SK-MEL-5 (cell line): ENCODE results near the gene ESYT2. TPM values are rescaled to one million over a fixed set of nuclear protein-coding genes. Genes with fewer than 3 reads are reported as not detected.

ENCODE experiments used
- DNase-seq: peaks from one replicate; pipeline ENCODE4 v3.0.0-alpha.2; 2016; ENCODE audit warnings: low read depth, low spot score
- in situ Hi-C: cut with HindIII; loops from 2 replicates; pipeline ENCODE4 v1.10.0; 2016; ENCODE audit warnings: low sequenced_read_pairs, high pct_unique_total_duplicates, low pct_unique_long_range_greater_than_20kb
- total RNA-seq: library from RNA; depleted of rRNA; stranded (reverse); fragments of >200 nt; shearing (Covaris generic); gene quantifications from 2 replicates; pipeline ENCODE4 v1.2.3, GENCODE V29; 2014

The ESYT2 gene
- total RNA-seq, 1 experiment from 2014 or later, result 97.7 TPM

DNA sequence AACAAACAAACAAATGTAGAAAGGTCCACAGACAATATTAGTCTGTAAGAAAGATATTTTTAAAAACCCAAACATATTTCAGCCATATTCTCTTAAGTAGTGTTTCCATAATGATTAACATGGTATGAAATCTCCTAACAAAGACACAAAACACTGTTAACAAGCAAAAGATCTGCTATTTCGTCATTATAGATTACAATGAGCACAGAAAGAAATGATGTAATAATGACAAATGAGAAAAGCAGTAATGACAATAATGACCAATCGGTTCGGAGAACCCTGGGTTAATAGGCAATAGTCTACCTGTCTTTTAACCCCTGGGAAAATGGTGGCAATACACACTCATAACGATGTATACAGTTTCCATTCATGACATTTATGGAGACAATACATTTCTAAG is 85.2 kb downstream of the ESYT2 start:
- DNase-seq, result no peak

DNA sequence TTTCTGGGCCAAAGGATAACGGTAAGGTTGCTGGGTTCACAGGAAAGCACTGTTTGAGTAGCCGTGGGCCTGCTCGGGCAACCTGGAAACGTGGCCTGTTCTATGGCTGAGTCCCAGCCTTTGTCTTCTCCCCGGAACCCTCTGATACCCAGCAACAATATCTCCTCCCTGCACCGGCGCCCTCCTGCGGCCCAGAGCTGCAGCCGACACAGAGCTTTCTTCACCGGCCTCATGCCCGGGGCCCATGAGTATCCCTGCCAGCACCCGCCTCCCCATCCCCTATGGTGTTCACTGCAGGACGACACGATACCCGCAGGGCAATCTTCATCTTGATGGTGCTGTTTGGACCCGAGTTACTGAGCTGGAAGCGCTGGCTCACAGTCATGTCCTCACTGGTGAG is 86.1 kb downstream of the ESYT2 start:
- in situ Hi-C loops, result no loop called here
- peak; percentile 48 for DNase-seq

More for the DNA sequence above, 85.2 kb downstream of the ESYT2 start:
- in situ Hi-C loops, result no loop called here

DNA sequence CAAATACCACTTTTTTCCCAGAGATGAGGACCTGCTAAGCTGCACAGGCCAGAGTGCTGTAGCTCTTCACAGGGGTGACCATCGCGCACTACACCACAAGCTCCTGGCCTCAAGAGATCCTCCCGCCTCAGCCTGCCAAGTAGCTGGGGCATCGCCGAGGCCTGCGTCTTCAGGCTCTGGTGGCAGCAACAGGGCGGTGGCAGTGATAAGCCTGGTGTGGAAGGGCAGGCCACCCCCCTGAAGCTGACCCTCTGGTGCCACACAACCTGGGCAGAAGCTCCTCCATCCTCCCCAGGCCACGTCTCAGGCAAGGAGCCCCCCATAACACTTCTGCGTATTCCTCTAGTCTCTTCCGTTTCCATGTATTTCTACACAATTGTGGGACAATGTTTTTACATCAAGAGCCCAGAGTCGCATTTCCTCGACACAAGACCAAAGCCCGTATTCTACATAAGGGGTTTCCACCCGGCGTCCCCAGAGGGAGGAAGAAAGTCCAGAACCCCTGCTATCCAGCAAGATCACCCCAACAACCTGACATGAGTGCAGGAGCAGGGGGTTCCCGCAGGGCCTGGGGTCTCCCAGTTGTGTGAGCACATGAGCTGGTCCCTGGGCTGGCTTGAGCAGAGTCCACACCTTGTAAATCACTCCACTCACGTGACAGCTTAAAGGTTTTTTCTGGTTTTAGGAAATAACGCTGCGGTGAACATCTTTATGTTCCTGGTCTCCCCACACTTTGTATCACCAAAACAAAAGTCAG is 87.1 kb downstream of the ESYT2 start:
- no peak for DNase-seq
- in situ Hi-C loops, result no loop called here

DNA sequence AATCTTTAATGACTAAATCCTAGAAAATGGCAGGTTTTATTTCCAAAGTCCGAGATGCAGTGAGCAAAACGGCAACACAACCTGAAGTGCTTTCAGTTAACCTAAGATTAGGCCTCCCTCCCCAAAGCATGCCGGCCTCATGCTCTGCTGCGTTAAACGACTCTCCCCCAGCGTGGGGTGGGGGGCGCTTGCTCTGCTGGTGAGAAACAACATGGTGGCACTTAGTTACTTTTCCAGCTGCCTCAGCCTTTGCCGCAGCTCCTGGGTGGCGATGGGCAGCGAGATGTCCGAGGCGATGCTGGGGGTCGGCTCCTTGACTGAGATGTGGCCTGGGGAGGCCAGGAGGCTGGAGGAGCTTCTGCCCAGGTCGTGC is 88.0 kb downstream of the ESYT2 start:
- in situ Hi-C loops, result no loop called here
- DNase-seq, result no peak

DNA sequence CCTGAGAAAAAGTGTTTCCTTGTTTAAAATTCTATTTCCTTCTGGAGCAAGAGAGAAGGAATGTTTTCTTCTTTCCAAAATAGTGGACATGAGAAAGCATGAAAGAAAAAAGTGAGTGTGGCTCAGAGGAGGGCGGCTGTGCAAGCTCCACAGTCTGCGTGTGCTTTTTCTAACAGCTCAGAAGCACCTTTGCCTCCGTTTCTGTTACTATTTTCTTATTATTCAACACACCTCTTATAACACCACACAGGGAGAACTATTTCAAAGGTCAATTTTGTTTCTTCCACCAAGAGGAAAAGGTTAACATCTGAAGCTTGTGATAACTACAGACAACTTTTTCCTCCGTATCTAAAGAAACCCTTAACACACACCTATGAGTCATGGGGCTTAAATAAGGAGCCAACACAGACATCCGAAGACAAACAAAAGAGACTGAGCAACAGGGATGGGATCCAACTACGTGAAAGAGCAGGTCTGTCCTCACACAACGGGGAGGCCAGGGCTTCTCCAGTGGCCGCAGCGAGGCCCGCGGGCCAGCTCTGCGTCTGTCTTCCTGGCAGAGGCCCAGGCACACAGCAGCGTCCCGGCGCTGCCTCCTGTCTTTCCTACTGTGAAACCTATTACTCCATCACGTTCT is 88.5 kb downstream of the ESYT2 start:
- in situ Hi-C loops, result no loop called here
- no peak for DNase-seq

DNA sequence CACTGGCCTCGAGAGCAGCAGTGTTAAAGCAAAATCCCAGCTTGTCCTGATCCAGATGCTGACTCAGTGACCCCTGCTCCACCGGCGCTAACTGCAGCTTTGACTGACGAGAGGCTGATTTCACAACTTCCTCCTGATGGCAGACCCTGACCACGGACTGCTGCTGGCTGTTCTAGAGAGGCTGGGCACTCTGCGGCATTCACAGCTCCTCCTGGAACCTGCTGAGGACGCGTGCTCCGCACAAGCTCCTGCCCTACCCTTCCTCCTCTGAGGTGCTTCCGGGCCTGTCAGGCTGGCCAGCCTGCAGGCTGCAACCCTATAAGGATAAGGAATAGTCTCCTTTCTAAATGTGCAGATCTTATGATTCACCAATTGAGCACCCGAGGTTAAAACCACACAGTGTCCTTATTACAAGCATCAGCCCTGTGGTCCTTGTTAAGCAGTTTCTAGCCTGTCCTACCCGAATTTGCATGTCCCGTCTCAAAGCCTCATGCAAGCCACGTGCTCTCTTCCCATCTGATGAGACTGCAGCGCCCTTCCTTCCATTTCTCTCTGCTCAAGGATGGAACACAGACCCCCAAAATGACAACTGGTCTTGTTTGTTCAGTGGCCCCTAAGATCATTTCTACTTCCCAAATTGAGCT is 89.2 kb downstream of the ESYT2 start:
- in situ Hi-C loops, result no loop called here
- DNase-seq, result no peak

DNA sequence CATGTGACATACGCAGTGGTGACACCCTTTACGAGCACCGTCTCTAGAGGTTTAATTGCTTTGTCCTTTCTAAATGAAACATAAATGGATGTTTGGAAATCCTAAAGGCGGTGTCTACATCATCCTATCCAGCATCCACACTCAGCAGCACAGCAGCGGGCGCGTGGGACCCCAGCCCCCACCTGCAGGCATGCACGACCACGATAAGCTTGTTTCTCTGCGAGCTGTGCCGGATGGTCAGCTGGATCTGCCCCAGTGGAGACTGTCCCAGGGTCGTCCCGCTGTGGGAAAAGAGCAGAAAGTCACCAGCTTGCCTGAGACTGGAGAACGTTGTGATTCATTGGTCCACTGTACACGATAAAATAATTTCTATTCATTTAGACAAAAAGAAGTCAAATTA is 90.5 kb downstream of the ESYT2 start:
- in situ Hi-C loops, result no loop called here
- no peak for DNase-seq

DNA sequence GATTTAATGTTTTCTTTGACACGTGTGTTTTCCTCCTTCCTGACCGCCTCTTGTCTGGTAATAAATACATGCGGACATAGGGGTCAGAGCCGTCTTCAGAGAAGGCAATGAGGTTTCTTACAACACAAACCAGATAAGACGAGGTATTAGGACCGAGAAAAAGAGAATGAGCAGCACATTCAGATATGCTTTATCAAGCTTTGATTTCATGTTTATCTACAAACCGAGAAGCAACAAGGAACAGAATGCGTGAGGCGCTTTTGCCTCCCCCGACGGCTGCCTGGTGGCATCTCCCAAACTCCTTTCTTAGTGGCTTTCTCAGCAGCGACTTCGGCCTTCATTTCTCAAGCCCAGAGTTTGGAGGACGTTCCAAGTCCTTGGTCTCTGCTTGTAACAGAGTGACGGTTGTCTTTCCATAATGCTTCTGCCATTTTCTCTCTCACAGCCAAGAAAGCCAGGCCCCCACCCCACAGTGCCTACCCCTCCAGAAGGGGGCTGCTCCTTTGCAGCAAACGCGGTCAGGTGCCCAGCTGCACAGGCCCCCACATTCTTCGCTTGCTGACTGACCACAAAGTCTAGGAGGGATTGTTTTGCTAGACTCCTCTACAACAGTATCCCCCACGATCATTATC is 92.1 kb downstream of the ESYT2 start:
- in situ Hi-C loops, result no loop called here
- DNase-seq, result no peak

DNA sequence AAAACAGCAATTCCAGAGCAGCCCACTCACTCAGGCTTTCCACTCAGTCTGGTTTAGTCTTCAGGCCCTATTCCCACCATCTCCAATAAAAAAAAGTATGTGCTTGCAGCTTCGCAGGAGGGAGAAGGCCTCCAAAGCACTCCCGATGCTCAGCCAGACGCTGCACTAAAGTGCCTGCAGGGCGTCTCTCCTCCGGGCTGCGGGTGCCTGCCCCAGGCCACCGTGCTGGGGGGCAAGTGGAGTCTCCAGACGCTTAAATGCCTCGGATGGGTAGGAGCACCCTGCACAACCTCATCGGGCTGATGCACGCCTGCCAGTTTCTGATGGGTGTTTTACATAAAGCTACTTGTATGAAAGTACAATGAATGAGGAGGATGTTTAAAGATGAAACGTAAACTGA is 93.4 kb downstream of the ESYT2 start:
- in situ Hi-C loops, result no loop called here

DNA sequence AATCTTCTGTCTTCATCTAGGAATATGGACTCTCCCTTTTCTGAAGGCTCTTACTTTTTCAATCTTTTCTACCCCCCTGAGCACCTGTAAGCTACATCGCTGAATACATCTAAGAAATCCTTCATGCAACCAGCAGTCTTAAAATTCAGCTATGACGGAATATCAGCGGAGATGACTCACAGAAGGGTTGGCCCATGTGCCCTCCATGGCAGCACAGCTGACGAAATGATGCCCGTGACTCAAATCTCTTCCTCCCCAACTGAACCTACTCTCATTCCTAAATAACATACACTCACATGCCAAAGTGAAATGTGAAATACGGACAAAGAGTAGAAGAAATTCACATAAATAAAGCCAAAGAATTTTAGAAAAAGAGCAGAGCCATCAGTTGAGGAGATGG is 94.4 kb downstream of the ESYT2 start:
- in situ Hi-C loops, result no loop called here
- no peak for DNase-seq

More for the DNA sequence above, 93.4 kb downstream of the ESYT2 start:
- DNase-seq, result no peak

DNA sequence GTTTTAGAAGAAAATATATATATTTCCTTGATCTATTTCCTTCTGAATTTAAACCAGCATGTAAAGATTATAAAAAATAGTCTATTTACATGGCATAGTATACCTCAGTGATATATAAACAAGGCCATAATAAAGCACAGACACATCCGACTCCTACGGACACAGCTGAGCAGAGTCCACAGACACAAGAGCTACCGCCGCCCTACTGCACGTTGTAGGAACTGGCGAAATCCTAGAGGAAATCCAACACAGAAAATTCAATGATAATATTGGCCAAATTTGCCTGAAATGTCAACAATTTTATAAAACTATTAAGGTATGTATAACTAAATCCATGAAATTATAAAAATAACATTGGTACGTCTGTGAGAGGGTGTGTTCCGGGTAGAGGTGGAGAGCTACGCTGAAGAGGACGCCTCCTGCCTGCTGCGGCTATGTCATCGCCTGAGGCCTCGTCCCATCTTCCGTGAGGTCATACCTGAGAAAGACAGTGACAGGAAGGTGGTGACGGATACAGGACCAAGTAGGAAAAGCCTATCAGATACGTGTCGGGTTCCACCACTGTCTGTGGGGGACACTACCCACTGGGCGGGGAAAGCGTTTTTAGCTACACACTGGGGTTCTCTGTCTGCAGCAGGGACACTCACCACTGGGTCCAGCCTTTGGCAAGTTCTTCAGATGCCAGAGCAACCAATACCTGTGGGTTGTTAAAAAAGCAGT is 95.4 kb downstream of the ESYT2 start:
- no peak for DNase-seq
- in situ Hi-C loops, result no loop called here

DNA sequence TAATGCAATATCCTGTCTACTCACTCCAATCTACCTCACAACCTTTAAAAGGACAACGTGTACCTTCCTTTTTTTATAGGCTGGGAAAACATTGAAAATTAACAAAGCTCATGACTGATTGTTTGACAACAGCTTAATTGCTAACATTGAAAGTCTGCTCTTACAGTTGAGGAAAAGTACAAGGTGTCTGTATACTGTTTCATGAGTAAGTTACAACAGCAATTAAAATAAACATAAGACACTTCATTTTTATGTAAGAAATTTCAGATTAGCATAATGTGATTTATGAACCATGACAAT is 96.1 kb downstream of the ESYT2 start:
- in situ Hi-C loops, result no loop called here
- DNase-seq, result no peak

DNA sequence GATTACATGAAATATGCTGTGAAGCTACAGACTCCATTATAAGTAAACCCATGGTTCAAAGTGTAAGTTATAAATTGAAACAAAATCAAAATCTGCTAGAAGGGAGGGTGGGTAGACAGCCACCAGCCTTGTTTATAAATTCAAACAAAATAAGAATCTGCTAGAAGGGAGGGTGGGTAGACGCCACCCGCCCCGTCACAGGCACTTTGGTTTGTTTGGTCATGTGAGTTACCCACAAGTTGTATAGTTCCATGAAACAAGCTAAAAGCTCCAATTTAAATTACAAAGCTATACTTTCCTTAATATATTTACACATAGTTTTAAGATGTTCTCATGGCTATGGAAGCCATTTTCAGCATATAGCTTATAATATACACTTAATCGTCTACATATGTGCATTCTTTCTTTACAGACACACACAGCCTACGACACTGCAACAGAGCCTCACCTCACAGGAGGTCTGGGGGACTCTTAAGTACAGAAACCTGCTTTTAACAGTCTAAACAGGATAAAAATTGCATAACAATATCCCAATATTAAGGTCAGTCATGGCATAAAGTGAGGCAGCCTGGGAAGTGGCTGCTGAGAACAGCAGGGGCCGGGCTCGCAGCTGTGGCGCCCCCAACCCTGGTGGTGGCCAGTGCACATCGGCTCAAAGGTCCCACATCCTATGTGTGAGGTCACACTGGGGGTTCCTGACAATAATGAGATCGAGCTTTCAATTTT is 96.7 kb downstream of the ESYT2 start:
- DNase-seq, result no peak
- in situ Hi-C loops, result no loop called here

DNA sequence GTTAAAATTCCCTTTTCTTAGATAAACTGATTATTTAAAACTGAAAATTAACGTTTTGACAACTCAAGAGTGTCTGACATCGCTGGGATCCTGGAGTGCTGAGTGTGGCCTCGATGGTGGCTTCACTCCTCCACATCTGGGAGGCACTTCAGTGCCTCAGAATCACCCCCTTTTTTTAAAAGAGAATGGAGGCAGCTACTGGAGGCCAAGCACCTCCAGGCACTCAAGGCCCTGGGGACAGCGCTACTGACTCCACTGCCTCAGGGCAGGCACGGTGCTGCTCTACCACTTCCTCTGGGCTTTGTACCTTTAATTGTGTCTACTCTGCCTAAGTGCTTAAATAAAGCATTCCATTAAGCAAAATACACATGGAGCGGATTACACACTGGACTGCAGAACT is 97.5 kb downstream of the ESYT2 start:
- DNase-seq, result no peak
- in situ Hi-C loops, result no loop called here

DNA sequence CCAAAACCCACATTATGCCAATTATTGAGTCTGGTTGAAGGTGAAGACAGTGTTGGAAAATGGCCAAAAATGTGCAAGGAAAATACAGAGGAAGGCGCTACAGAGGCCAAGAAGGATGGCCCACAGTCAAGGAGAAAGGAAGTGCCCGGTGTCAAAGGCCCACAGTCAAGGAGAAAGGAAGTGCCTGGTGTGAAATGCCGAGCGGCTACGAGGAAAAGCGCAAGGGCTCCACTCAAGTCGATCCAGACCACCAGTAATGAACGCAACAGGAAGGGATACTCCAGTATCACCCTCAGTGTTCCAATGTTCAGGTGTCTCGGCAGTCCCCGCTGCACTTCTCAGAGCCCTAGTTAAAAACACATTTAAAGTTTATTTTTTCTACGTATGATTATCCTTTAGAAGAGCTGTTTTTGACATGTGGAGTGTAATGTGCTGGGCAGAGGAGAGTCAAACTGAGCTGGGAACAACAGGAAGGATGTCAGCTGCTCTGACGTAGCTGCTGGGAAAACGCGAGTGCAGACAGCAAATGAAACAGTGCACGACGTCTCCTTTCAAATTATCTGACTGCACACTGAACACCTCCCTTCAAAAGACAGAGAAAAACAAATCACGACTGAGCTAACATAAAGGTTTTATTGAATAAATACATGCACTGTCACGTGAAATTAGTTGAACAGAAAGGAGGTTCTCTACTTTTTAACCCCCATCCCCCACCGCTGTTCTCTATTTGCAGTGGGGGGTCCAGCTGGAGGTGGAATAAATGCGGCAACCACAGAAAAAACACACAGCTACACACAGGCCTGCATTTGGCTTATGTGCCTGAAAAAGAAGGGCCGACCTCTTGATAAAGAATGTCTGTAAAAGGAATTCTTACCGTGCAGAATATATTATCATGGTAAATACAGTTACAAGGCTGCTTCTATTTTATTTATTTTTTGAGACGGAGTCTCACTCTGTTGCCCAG is 98.6 kb downstream of the ESYT2 start:
- DNase-seq, result no peak
- in situ Hi-C loops, result no loop called here

DNA sequence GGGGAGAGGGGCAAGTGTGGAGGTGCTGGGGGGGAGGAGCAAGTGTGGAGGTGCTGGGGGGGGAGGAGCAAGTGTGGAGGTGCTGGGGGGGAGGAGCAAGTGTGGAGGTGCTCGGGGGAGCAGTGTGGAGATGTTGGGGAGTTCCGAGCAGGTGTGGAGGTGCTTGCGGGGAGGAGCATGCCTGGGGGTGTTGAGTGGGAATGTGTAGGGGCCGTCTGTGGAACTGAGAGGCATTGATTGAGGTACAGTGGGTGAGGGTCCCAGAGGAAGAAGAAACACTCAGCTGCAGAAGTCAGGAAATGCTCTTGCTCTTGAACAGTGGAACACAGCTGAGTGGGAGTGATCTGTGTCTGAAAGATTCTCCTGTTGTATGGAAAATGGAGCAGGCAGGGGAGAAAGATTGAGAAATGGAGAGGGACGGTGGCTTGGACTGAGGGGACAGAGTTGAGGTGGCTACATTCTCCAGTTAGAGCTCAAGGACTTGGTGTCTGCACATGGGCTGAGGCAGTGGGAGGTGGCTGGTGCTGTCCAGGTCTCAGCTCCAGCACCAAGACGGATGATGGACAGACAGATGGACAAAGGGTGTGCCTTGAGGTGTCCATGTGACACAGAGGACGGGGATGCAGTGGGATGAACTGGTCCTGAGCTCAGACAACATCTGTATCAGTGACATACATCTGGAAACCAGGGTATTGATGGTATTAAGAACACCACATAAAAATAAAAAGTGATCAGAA is 99.5 kb downstream of the ESYT2 start:
- DNase-seq, result no peak
- in situ Hi-C loops, result no loop called here
